SH-SY5Y (cell line): ENCODE results near the gene STK11.

Experiments used
- GATA2 ChIP-seq: IDR thresholded peaks from 2 replicates; pipeline ENCODE4 v1.6.1; 2011; ENCODE audit warnings: mild to moderate bottlenecking, low read depth, low read length
- GATA3 ChIP-seq: IDR thresholded peaks from 2 replicates; pipeline ENCODE4 v1.6.1; 2011; ENCODE audit warnings: low read depth, mild to moderate bottlenecking, low read length, moderate library complexity

Gene STK11

GRCh38 chr19:1243768-1244692 lies 38.5 kb downstream of the STK11 start:
- TF ChIP-seq GATA2 = no peak
- TF ChIP-seq GATA3 = no peak

GRCh38 chr19:1244693-1245451 lies 39.3 kb downstream of the STK11 start:
- TF ChIP-seq GATA2 (no peak), GATA3 (no peak)

GRCh38 chr19:1245494-1246264 lies 40.1 kb downstream of the STK11 start:
- TF ChIP-seq GATA3 (no peak), GATA2 (no peak)

GRCh38 chr19:1247748-1248138 lies 42.2 kb downstream of the STK11 start:
- TF ChIP-seq GATA2 (no peak), GATA3 (no peak)

- TF ChIP-seq GATA3 = no peak
- TF ChIP-seq GATA2 = no peak
Measured at GRCh38 chr19:1248139-1248785, 42.7 kb downstream of the STK11 start, which contains the start of gene MIDN. MIDN (plus strand) TSS chr19:1248583; CDS start chr19:1250297, 1,714 bp downstream.

- no peak for TF ChIP-seq GATA3
- TF ChIP-seq GATA2 = no peak
Measured at GRCh38 chr19:1248786-1249297, 43.3 kb downstream of the STK11 start.

- TF ChIP-seq GATA2 = no peak
- no peak for TF ChIP-seq GATA3
Measured at GRCh38 chr19:1249298-1249989, 43.9 kb downstream of the STK11 start.

GRCh38 chr19:1249990-1250436 lies 44.4 kb downstream of the STK11 start:
- TF ChIP-seq GATA3 (no peak), GATA2 (no peak)

- no peak for TF ChIP-seq GATA2
- no peak for TF ChIP-seq GATA3
Measured at GRCh38 chr19:1250437-1251260, 45.1 kb downstream of the STK11 start.

- TF ChIP-seq GATA3 (no peak), GATA2 (no peak)
Measured at GRCh38 chr19:1251330-1252220, 46.0 kb downstream of the STK11 start.

GRCh38 chr19:1252221-1252820 lies 46.7 kb downstream of the STK11 start:
- TF ChIP-seq GATA3 (no peak), GATA2 (no peak)
